Ectodermal cell (in vitro differentiated cells): ENCODE measurements around the gene CEP131.

Experiments used
- H3K27ac ChIP-seq: 2 replicates; pipeline ENCODE4 v1.7.0; 2013; ENCODE audit warnings: mild to moderate bottlenecking, low read depth, low read length; ENCODE audit not compliant: insufficient read depth, poor library complexity, severe bottlenecking
- H3K27me3 ChIP-seq: 2 replicates; pipeline ENCODE4 v1.7.0; 2013; ENCODE audit warnings: mild to moderate bottlenecking, low read length; ENCODE audit not compliant: insufficient read depth, control insufficient read depth, poor library complexity, severe bottlenecking
- H3K36me3 ChIP-seq: one replicate; pipeline ENCODE4 v1.7.0; 2013; ENCODE audit warnings: low read length; ENCODE audit not compliant: control insufficient read depth, insufficient read depth
- H3K4me1 ChIP-seq: one replicate; pipeline ENCODE4 v1.7.0; 2013; ENCODE audit warnings: low read length; ENCODE audit not compliant: control insufficient read depth, insufficient read depth
- H3K4me3 ChIP-seq: 2 replicates; pipeline ENCODE4 v1.7.0; 2013; ENCODE audit warnings: low read depth, low read length, control low read depth; ENCODE audit not compliant: insufficient read depth
- H3K9me3 ChIP-seq: 2 replicates; pipeline ENCODE4 v1.7.0; 2013; ENCODE audit warnings: mild to moderate bottlenecking, low read length, moderate library complexity; ENCODE audit not compliant: control insufficient read depth
- WGBS, 2 experiments: methylation state at CpG; one replicate each; pipeline ENCODE4 v1.1.7; 2013; ENCODE audit warnings: missing lambda C conversion rate in 2 of 2; 5-methylcytosine and 5-hydroxymethylcytosine counted together

CEP131 gene

DNA sequence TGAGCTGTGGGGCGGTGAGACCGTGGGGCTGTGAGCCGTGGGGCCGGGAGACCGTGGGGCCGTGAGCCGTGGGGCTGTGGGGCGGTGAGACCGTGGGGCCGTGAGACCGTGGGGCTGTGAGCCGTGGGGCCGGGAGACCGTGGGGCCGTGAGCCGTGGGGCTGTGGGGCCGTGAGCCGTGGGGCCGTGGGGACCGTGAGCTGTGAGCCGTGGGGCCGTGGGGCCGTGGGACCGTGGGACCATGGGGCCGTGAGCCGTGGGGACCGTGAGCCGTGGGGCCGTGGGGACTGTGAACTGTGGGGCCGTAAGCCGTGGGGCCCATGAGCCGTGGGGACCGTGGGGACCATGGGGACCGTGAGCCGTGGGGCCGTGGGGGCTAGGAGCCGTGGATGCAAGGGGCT lies 82.1 kb downstream of the CEP131 start:
- Histone ChIP-seq H3K36me3 (no peaks in the 10 kb centered on the region), H3K9me3 (no peaks in the 10 kb centered on the region), H3K4me1 (peaks cover 12% of the 10 kb centered on the region), H3K4me3 (no peak overlapping the region), H3K27ac (no peak overlapping the region), H3K27me3 (no peaks in the 10 kb centered on the region)
- 97% methylated on average over 37 of the region's 37 CpGs for WGBS, 2 experiments

DNA sequence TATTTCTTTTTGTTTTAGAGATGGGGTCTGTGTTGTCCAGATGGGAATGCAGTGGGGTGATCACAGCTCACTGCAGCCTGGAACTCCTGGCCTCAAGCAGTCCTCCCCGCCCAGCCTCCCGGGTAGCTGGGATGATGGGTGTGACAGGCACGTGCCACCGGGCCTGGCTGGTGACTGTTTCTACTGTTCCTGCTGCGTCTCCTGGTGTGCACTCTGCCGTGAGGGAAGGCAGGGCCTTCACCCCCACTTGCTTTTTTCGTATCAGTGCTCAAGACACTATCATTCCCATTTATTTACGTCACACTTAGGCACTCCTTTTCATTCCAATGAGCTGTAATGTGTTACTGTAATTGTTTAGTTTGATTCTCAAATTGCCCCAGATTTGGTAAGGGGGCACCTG lies 82.7 kb downstream of the CEP131 start:
- no peak overlapping the region for H3K27ac ChIP-seq
- H3K9me3 ChIP-seq = no peaks in the 10 kb centered on the region
- 89 to 91% methylated on average over 8 of the region's 8 CpGs for WGBS, 2 experiments
- H3K4me3 ChIP-seq = no peak overlapping the region
- H3K27me3 ChIP-seq = no peaks in the 10 kb centered on the region
- peaks cover 12% of the 10 kb centered on the region for H3K4me1 ChIP-seq
- H3K36me3 ChIP-seq = no peaks in the 10 kb centered on the region
